ENCODE measurements around the gene TWNK. TPM values are rescaled to one million over a fixed set of nuclear protein-coding genes. Genes with fewer than 3 reads are reported as not detected.
A peak's percentile ranks its signal among the peaks of the same experiment; 100 is the strongest.

TWNK gene
- total RNA-seq, 1 donor from 2014 or later, result 8.0 TPM

DNA sequence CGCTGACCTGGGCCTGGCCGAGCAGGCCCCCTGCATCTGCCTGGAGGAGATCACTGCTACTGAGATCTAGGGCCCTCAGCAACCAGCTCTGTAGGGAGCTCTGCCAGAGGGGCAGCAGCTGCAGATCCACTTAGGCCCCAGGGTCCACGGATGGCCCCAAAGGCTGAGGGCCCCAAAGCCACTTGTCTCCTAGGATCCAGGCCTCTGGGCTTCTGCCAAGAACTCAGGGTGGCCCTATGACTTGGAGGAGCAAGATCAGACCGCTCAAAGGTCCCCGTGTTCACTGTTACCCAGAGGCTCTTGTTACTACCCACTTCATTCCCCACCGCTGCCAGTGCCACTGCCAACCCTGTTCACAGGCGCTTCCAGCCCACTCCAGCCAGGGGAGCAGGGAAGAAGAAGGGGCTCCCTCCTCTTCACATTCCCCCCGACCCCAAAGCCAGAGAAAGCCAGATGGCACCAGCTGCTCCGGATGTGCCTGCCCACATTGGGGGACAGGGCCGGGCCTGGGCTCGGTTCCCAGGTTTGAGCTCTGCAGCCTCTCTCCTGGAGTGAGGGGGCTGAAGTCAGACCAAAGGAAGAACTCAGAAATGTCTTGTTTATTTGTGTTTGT, 19.9 kb downstream of the TWNK start:
- peak; percentile 41 for ATAC-seq
- intact Hi-C loops (cut with micrococcal nuclease), result no loop called here
- no peak for DNase-seq

GRCh38 chr10:101007915-101008822, 20.8 kb downstream of the TWNK start:
- DNase-seq, result no peak
- intact Hi-C loops (cut with micrococcal nuclease), result no loop called here
- no peak for ATAC-seq

DNA sequence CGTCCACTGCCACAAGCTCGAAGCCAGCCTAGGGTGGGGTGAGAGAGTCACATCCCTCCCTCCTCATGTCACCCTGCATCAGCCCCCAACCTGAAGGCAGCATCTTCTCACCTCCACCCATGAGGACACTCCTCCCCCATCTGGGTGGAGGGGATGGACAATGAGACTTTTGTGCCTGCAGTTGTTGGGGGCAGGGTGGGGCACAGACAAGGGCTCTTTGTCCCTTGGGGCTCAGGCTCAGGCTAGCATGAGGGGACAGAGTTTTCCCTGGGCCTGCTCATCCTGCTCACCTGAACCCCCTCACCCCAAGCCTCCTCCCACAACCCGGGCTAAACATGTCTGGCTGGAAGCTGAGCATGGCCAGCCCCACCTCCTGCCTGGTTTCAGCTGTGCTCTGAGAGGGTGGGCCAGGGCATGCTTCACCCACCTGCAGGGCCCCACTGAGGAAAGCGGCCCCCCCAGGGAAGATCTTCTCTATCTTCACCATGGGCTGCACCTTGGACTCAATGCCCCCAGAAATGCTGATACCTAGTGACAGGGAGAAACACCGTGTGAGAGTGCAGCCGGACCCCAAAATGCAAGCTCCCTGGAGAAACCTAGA, 21.6 kb downstream of the TWNK start:
- no peak for DNase-seq
- intact Hi-C loops (cut with micrococcal nuclease), result no loop called here
- no peak for ATAC-seq

DNA sequence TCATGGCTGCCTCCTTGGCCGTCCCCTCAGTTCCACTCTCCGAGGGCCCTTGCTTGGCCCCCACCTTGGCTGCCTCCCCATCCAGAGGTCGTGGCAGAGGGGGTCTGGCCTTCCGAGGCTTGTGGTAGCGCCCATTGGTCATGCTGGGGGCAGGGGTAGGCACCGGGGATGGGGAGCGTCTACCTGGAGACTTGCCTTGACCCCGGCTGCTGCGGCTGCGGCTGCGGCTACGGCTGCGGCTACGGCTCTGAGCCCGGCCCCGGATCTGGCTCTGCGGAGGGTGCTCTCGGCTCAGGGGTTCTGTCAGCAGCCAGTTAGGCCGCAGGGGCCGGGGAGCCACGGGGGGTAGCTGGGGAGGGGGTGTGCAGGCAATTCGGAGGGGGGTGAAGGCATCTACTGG, 23.0 kb downstream of the TWNK start:
- no peak for ATAC-seq
- intact Hi-C loops (cut with micrococcal nuclease), result no loop called here
- no peak for DNase-seq

- DNase-seq (no peak), ATAC-seq (no peak)
- intact Hi-C loops (cut with micrococcal nuclease), result no loop called here
These were observed 24.4 kb downstream of the TWNK start for GRCh38 chr10:101011517-101012423.

- DNase-seq (peak; percentile 91), ATAC-seq (peak; percentile 90)
- intact Hi-C loops (cut with micrococcal nuclease), result no loop called here
These were observed 25.4 kb downstream of the TWNK start for GRCh38 chr10:101012525-101013364.

DNA sequence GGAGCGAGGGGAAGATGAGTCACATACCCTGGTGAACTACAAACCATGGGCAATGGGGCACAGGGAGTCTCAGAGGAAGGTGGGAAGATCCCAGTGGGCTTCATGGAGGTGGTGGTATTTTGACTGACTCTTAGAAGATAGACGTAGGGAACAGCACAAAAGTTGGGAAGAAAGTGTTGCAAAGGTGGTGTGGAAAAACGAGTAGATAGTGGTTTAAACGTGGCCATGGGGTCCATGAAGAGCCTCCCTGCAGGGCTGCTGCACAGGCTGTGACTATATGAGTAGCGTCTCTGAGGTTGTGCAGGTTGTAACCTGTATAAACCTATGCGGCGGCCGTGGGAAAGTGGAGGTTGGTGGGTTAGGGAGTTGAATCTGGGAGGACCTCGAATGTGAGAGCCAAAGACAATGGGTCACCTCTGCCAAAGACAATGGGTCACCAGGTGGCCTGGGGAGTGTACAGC, 26.1 kb downstream of the TWNK start:
- no peak for ATAC-seq
- intact Hi-C loops (cut with micrococcal nuclease), result no loop called here
- no peak for DNase-seq

DNA sequence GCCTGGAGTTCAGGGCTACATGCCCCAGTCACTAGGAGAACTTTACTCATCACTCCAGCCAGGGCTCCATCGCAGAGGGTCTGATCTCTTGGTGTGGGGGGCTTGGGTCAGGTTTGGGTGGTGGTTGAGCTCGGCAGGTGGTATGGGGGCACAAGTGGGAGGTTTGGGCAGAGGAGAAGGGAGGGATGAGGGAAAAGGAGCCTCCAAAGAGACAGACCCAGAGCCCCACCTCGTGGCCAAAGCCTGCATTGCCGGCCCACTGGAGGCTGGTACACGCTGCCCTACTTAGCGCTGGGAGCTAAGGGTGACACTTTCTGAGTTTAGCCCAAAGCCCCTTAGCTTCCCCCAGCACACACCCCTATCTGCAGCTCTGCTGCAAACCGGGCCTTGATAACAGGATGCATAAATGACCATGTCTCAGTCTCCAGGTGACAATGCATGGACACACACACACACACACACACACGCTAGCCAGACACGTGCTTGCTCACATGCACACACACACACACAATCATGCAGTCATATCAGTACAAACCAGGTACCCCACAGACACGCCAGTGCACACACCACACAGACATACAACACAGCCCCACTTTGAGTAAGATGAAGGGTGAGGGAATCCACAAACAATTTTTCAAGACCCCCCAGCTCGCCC, 27.0 kb downstream of the TWNK start:
- peak; percentile 92 for DNase-seq
- intact Hi-C loops (cut with micrococcal nuclease), result no loop called here
- ATAC-seq, result peak; percentile 70

DNA sequence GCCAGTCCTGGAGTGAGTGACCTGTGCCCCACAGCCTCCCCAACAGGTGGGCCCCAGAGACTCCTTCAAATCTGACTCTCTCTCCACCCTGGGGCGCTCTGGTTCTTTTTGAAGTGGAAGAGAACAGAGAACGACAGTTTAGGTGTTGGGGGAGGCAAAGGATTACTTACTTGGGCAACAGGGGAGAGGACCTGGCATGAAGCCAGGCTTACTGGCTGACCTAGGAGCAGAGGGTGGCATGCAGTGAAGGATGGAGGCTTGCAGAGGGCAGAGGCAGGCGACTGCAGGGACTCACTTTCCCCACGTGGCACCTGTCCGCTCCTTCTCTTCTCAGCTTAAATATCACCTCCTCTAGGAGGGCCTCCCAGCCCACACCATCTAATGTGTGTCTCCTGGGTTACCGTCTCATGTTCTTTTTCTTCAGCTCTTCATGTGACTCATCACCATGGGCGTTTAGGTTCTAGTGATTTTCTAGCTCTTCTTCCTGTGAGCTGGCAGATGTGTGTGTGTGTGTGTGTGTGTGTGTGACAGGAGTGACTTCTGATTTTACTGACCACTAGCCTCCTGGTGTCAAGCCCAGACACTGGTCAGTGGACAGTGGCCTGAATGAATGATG, 27.7 kb downstream of the TWNK start:
- ATAC-seq (no peak), DNase-seq (no peak)
- intact Hi-C loops (cut with micrococcal nuclease), result no loop called here

DNA sequence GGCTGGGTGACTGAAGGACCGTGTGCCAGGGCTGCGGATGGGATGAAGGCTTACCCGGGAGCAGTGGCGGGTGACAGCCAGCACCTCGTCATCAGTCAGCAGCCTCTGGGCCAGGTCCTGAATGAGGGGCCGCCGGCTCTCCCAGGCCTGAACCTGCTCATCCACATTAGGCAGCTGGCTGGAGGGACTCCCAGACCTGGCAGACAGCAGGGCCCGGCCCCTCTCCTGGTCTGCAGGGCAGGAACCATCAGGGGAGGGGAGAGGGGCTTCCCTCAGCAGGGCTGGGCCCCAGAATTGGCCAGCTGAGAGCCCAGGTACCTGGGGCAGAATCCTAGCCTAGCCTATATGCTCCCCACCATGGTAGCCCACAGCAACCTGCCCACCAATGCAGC, 28.2 kb downstream of the TWNK start:
- intact Hi-C loops (cut with micrococcal nuclease), result no loop called here
- ATAC-seq, result no peak
- no peak for DNase-seq

GRCh38 chr10:101016814-101017213, 29.5 kb downstream of the TWNK start:
- no peak for ATAC-seq
- DNase-seq, result no peak
- intact Hi-C loops (cut with micrococcal nuclease), result no loop called here

DNA sequence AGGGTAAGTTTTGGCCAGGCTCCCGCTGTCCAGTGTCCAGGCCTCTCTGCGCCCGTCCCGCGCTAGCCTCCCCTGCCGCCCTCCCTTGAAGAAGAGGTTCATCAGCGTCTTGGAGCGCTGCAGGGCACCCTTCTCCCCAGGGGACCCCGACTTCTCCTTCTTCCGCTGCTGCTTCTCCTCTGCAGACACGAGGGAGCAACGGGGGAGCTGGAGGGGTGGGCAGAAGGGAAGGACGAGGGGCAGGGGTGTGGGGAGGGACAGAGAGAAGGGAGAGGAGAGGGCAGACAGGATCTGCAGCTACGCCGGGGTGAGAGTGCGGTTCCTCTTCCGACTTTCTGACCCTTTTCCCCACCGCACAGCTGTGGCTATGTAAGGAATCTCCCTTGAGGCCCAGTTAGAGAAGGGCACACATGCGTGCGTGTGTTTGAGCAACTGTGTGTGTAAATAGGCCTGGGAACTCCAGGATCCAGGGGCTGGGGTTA, 30.8 kb downstream of the TWNK start:
- intact Hi-C loops (cut with micrococcal nuclease), result no loop called here
- DNase-seq (no peak), ATAC-seq (peak; percentile 4)

GRCh38 chr10:101018600-101019439, 31.5 kb downstream of the TWNK start:
- intact Hi-C loops (cut with micrococcal nuclease), result no loop called here
- peak; percentile 92 for DNase-seq
- peak; percentile 81 for ATAC-seq

DNA sequence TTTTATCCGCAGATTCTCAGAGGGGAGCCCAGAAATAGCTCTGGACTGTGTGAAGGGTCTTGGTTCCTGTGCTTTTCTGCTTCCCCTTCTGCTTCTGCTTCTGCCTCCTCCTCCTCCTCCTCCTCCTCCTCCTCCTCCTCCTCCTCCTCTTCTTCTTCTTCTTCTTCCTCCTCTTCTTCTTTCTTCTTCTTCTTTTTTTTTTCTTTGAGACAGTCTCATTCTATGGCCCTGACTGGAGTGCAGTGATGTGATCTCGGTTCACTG, 32.0 kb downstream of the TWNK start:
- DNase-seq, result no peak
- intact Hi-C loops (cut with micrococcal nuclease), result no loop called here
- ATAC-seq, result no peak

- DNase-seq (no peak), ATAC-seq (no peak)
- intact Hi-C loops (cut with micrococcal nuclease), result no loop called here
These were observed 33.2 kb downstream of the TWNK start for GRCh38 chr10:101020427-101021075.

DNA sequence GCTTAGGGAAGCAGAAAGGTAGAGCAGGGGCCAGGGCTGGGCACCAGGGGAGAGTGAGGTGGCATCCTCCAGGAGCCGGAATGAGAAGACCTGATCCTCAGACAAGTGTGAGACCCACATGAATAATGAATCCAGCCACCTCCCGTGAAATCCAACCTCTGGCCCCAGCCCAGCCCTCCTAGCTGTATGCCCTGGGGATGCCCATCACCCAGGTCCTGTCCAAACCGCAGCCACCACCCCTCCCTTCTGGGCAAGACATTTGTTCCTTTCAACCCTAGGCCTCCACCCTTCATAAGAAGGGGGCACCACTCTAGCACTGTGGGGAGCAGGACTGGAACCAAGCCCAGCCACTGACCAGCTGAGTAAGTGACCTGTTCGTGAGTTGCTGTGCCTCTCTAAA, 33.9 kb downstream of the TWNK start:
- intact Hi-C loops (cut with micrococcal nuclease), result no loop called here
- DNase-seq, result no peak
- ATAC-seq, result no peak
